Suprapubic skin (tissue), 4 donors: ENCODE measurements around the gene EMC9. TPM values are rescaled to one million over a fixed set of nuclear protein-coding genes. Genes with fewer than 3 reads are reported as not detected.

Experiments
- DNase-seq, 2 donors: peaks; one replicate each; pipeline ENCODE4 v3.0.0-alpha.2; 2019; ENCODE audit warnings: low spot score in 2 of 2
- H3K27ac ChIP-seq: fragments of 200-600 bp; sonication (generic); one replicate; pipeline ENCODE4 v1.5.1; 2019
- H3K27me3 ChIP-seq: fragments of 200-600 bp; sonication (generic); one replicate; pipeline ENCODE4 v1.5.1; 2019
- H3K36me3 ChIP-seq: fragments of 200-600 bp; sonication (generic); one replicate; pipeline ENCODE4 v1.5.1; 2019
- H3K4me1 ChIP-seq: fragments of 200-600 bp; sonication (generic); one replicate; pipeline ENCODE4 v1.5.1; 2019
- H3K4me3 ChIP-seq: fragments of 200-600 bp; sonication (generic); one replicate; pipeline ENCODE4 v1.5.1; 2019; ENCODE audit warnings: mild to moderate bottlenecking
- H3K9me3 ChIP-seq: fragments of 200-600 bp; sonication (generic); one replicate; pipeline ENCODE4 v1.5.1; 2019
- CTCF ChIP-seq, 2 donors: fragments of 200-600 bp in 1 of 2; fragments of 450-650 bp in 1 of 2; sonication (generic) in 1 of 2; IDR thresholded peaks; one replicate each; pipeline ENCODE4 v1.5.1; 2016 to 2019; ENCODE audit warnings: antibody characterized with exemption in 2 of 2, mild to moderate bottlenecking in 1 of 2, moderate library complexity in 1 of 2
- EP300 ChIP-seq: sonication (generic); formaldehyde crosslinking; IDR thresholded peaks from one replicate; pipeline ENCODE4 v1.6.1; 2017; ENCODE audit warnings: antibody characterized with exemption
- POLR2A ChIP-seq, 2 donors: fragments of 450-650 bp; IDR thresholded peaks; one replicate each; pipeline ENCODE4 v1.6.1; 2017; ENCODE audit warnings: antibody characterized with exemption in 2 of 2, mild to moderate bottlenecking in 2 of 2, moderate library complexity in 2 of 2
- POLR2AphosphoS5 ChIP-seq, 3 donors: sonication (generic); formaldehyde crosslinking; IDR thresholded peaks; one replicate each; pipeline ENCODE4 v1.6.1; 2017; ENCODE audit warnings: antibody characterized with exemption in 3 of 3
- WGBS: methylation state at CpG from one replicate; pipeline ENCODE4 v1.1.5; 2018; 5-methylcytosine and 5-hydroxymethylcytosine counted together
- total RNA-seq, 4 donors: library from RNA; depleted of rRNA; stranded (reverse); fragments of >200 nt; gene quantifications; one replicate each; pipeline ENCODE4 v1.1.0, GENCODE V29; 2016

The EMC9 gene
- total RNA-seq, 4 donors from 2014 or later = 10.9 to 22.0 (median 14.1) TPM

- no peak for DNase-seq
- Histone ChIP-seq H3K36me3 (peaks cover 86% of the 10 kb centered on the region), H3K27ac (no peak overlapping the region), H3K27me3 (no peaks in the 10 kb centered on the region), H3K4me3 (no peak overlapping the region), H3K4me1 (peaks cover 12% of the 10 kb centered on the region), H3K9me3 (no peaks in the 10 kb centered on the region)
- 94% methylated on average over 7 of the region's 15 CpGs for WGBS
- TF ChIP-seq EP300 = no peak
- TF ChIP-seq POLR2AphosphoS5 (IDR thresholded peaks at IDR 0.05) = no peak
These were observed 41.7 kb upstream of the EMC9 start for GRCh38 chr14:24183014-24183481.

- Histone ChIP-seq H3K36me3 (peaks cover 93% of the 10 kb centered on the region), H3K27ac (no peak overlapping the region)
These were observed 40.9 kb upstream of the EMC9 start for GRCh38 chr14:24182110-24182882.

GRCh38 chr14:24181371-24182077 lies 40.1 kb upstream of the EMC9 start:
- no peaks in the 10 kb centered on the region for H3K27me3 ChIP-seq
- H3K4me1 ChIP-seq = no peaks in the 10 kb centered on the region
- TF ChIP-seq EP300 (no peak), POLR2AphosphoS5 (IDR thresholded peaks at IDR 0.05) (no peak), CTCF (IDR thresholded peaks at IDR 0.05) (no peak), POLR2A (IDR thresholded peaks at IDR 0.05) (no peak)
- H3K36me3 ChIP-seq = peaks cover 99% of the 10 kb centered on the region
- H3K4me3 ChIP-seq = no peak overlapping the region
- no peak overlapping the region for H3K27ac ChIP-seq
- DNase-seq = no peak
- H3K9me3 ChIP-seq = no peaks in the 10 kb centered on the region
- WGBS = 88% methylated on average over 19 of the region's 19 CpGs

More at GRCh38 chr14:24182110-24182882, 40.9 kb upstream of the EMC9 start:
- TF ChIP-seq CTCF (IDR thresholded peaks at IDR 0.05) (no peak), POLR2AphosphoS5 (IDR thresholded peaks at IDR 0.05) (no peak), POLR2A (IDR thresholded peaks at IDR 0.05) (no peak), EP300 (no peak)
- Histone ChIP-seq H3K4me3 (no peak overlapping the region), H3K4me1 (peaks cover 4% of the 10 kb centered on the region), H3K27me3 (no peaks in the 10 kb centered on the region), H3K9me3 (no peaks in the 10 kb centered on the region)
- WGBS = 92% methylated on average over 13 of the region's 14 CpGs
- DNase-seq = no peak

- peak overlapping the region; percentile 13 for H3K27ac ChIP-seq
These were observed 38.8 kb upstream of the EMC9 start for GRCh38 chr14:24179961-24180796.

More at GRCh38 chr14:24179961-24180796, 38.8 kb upstream of the EMC9 start:
- 62% methylated on average over 11 of the region's 18 CpGs for WGBS
- no peaks in the 10 kb centered on the region for H3K4me1 ChIP-seq
- H3K9me3 ChIP-seq = no peaks in the 10 kb centered on the region
- TF ChIP-seq POLR2A (IDR thresholded peaks at IDR 0.05) = no peak
- TF ChIP-seq POLR2AphosphoS5 (IDR thresholded peaks at IDR 0.05) = no peak
- no peak for TF ChIP-seq EP300
- TF ChIP-seq CTCF (IDR thresholded peaks at IDR 0.05) = no peak
- DNase-seq = peak in 1 of 2 donors; percentile 56
- no peaks in the 10 kb centered on the region for H3K27me3 ChIP-seq
- H3K4me3 ChIP-seq = no peak overlapping the region
- peaks cover 87% of the 10 kb centered on the region for H3K36me3 ChIP-seq
